Suprapubic skin (tissue), 4 donors: ENCODE measurements around the gene PIGK. TPM values are rescaled to one million over a fixed set of nuclear protein-coding genes. Genes with fewer than 3 reads are reported as not detected.
"Not testable (repeated sequence)": the region's sequence is repeated elsewhere in the genome, so short reads cannot be mapped to it uniquely, and the experiment has no call there.

Experiments used
- DNase-seq, 2 donors: peaks; one replicate each; pipeline ENCODE4 v3.0.0-alpha.2; 2019; ENCODE audit warnings: low spot score in 2 of 2
- H3K27ac ChIP-seq: fragments of 200-600 bp; sonication (generic); one replicate; pipeline ENCODE4 v1.5.1; 2019
- H3K27me3 ChIP-seq: fragments of 200-600 bp; sonication (generic); one replicate; pipeline ENCODE4 v1.5.1; 2019
- H3K36me3 ChIP-seq: fragments of 200-600 bp; sonication (generic); one replicate; pipeline ENCODE4 v1.5.1; 2019
- H3K4me1 ChIP-seq: fragments of 200-600 bp; sonication (generic); one replicate; pipeline ENCODE4 v1.5.1; 2019
- H3K4me3 ChIP-seq: fragments of 200-600 bp; sonication (generic); one replicate; pipeline ENCODE4 v1.5.1; 2019; ENCODE audit warnings: mild to moderate bottlenecking
- H3K9me3 ChIP-seq: fragments of 200-600 bp; sonication (generic); one replicate; pipeline ENCODE4 v1.5.1; 2019
- CTCF ChIP-seq, 2 donors: fragments of 200-600 bp in 1 of 2; fragments of 450-650 bp in 1 of 2; sonication (generic) in 1 of 2; IDR thresholded peaks; one replicate each; pipeline ENCODE4 v1.5.1; 2016 to 2019; ENCODE audit warnings: antibody characterized with exemption in 2 of 2, mild to moderate bottlenecking in 1 of 2, moderate library complexity in 1 of 2
- EP300 ChIP-seq: sonication (generic); formaldehyde crosslinking; IDR thresholded peaks from one replicate; pipeline ENCODE4 v1.6.1; 2017; ENCODE audit warnings: antibody characterized with exemption
- POLR2A ChIP-seq, 2 donors: fragments of 450-650 bp; IDR thresholded peaks; one replicate each; pipeline ENCODE4 v1.6.1; 2017; ENCODE audit warnings: antibody characterized with exemption in 2 of 2, mild to moderate bottlenecking in 2 of 2, moderate library complexity in 2 of 2
- POLR2AphosphoS5 ChIP-seq, 3 donors: sonication (generic); formaldehyde crosslinking; IDR thresholded peaks; one replicate each; pipeline ENCODE4 v1.6.1; 2017; ENCODE audit warnings: antibody characterized with exemption in 3 of 3
- WGBS: methylation state at CpG from one replicate; pipeline ENCODE4 v1.1.5; 2018; 5-methylcytosine and 5-hydroxymethylcytosine counted together
- total RNA-seq, 4 donors: library from RNA; depleted of rRNA; stranded (reverse); fragments of >200 nt; gene quantifications; one replicate each; pipeline ENCODE4 v1.1.0, GENCODE V29; 2016

PIGK gene
- total RNA-seq, 4 donors from 2014 or later, result 8.9 to 16.0 (median 11.8) TPM

- peaks cover 12% of the 10 kb centered on the region for H3K9me3 ChIP-seq
- H3K4me3 ChIP-seq, result no peak overlapping the region
- DNase-seq, result no peak
- no peaks in the 10 kb centered on the region for H3K36me3 ChIP-seq
- H3K27me3 ChIP-seq, result no peaks in the 10 kb centered on the region
- TF ChIP-seq CTCF (IDR thresholded peaks at IDR 0.05) (no peak), POLR2AphosphoS5 (IDR thresholded peaks at IDR 0.05) (no peak)
- H3K27ac ChIP-seq, result no peak overlapping the region
- WGBS, result 95% methylated on average over 1 of the region's 1 CpG
- H3K4me1 ChIP-seq, result no peaks in the 10 kb centered on the region
Observed at GRCh38 chr1:77179632-77180031, 39.6 kb downstream of the PIGK start.

GRCh38 chr1:77175230-77175844 is 43.9 kb downstream of the PIGK start:
- H3K27me3 ChIP-seq, result no peaks in the 10 kb centered on the region
- H3K27ac ChIP-seq, result no peak overlapping the region
- peaks cover 12% of the 10 kb centered on the region for H3K9me3 ChIP-seq
- no peak for DNase-seq
- no peak for TF ChIP-seq POLR2A (IDR thresholded peaks at IDR 0.05)
- TF ChIP-seq CTCF (IDR thresholded peaks at IDR 0.05), result no peak
- TF ChIP-seq POLR2AphosphoS5 (IDR thresholded peaks at IDR 0.05), result no peak
- no peak for TF ChIP-seq EP300
- no peaks in the 10 kb centered on the region for H3K36me3 ChIP-seq
- H3K4me1 ChIP-seq, result no peaks in the 10 kb centered on the region
- 69% methylated on average over 3 of the region's 3 CpGs for WGBS
- H3K4me3 ChIP-seq, result no peak overlapping the region

- no peak overlapping the region for H3K27ac ChIP-seq
- WGBS, result 32% methylated on average over 2 of the region's 2 CpGs
- no peak for DNase-seq
- H3K36me3 ChIP-seq, result no peaks in the 10 kb centered on the region
- peaks cover 5% of the 10 kb centered on the region for H3K9me3 ChIP-seq
- no peak overlapping the region for H3K4me3 ChIP-seq
- no peak for TF ChIP-seq EP300
- TF ChIP-seq POLR2A (IDR thresholded peaks at IDR 0.05), result no peak
- no peak for TF ChIP-seq POLR2AphosphoS5 (IDR thresholded peaks at IDR 0.05)
- TF ChIP-seq CTCF (IDR thresholded peaks at IDR 0.05), result no peak
- no peaks in the 10 kb centered on the region for H3K4me1 ChIP-seq
- H3K27me3 ChIP-seq, result no peaks in the 10 kb centered on the region
Observed at GRCh38 chr1:77170687-77171086, 48.5 kb downstream of the PIGK start.

- TF ChIP-seq EP300 (no peak), CTCF (IDR thresholded peaks at IDR 0.05) (no peak), POLR2AphosphoS5 (IDR thresholded peaks at IDR 0.05) (no peak), POLR2A (IDR thresholded peaks at IDR 0.05) (no peak)
Observed at GRCh38 chr1:77168358-77168757, 50.9 kb downstream of the PIGK start.

GRCh38 chr1:77164434-77164944 is 54.7 kb downstream of the PIGK start:
- Histone ChIP-seq H3K27me3 (no peaks in the 10 kb centered on the region), H3K36me3 (peaks cover 24% of the 10 kb centered on the region), H3K9me3 (no peaks in the 10 kb centered on the region), H3K4me3 (no peak overlapping the region), H3K27ac (no peak overlapping the region), H3K4me1 (no peaks in the 10 kb centered on the region)
- no peak for DNase-seq
- WGBS, result 90% methylated on average over 5 of the region's 5 CpGs
- TF ChIP-seq POLR2AphosphoS5 (IDR thresholded peaks at IDR 0.05) (no peak), CTCF (IDR thresholded peaks at IDR 0.05) (no peak), EP300 (no peak), POLR2A (IDR thresholded peaks at IDR 0.05) (no peak)

More at GRCh38 chr1:77168358-77168757, 50.9 kb downstream of the PIGK start:
- H3K9me3 ChIP-seq, result no peaks in the 10 kb centered on the region
- H3K4me3 ChIP-seq, result no peak overlapping the region
- H3K4me1 ChIP-seq, result no peaks in the 10 kb centered on the region
- no peak for DNase-seq
- no peaks in the 10 kb centered on the region for H3K27me3 ChIP-seq
- WGBS, result 98% methylated on average over 1 of the region's 1 CpG
- no peak overlapping the region for H3K27ac ChIP-seq
- peaks cover 8% of the 10 kb centered on the region for H3K36me3 ChIP-seq

GRCh38 chr1:77159706-77160105 is 59.5 kb downstream of the PIGK start:
- not testable (repeated sequence) for H3K27me3 ChIP-seq, DNase-seq, H3K9me3 ChIP-seq, H3K4me3 ChIP-seq, H3K27ac ChIP-seq, H3K4me1 ChIP-seq
- H3K36me3 ChIP-seq, result peaks cover 29% of the 10 kb centered on the region
- 95% methylated on average over 3 of the region's 3 CpGs for WGBS
